Measurements from ENCODE around the gene CYP24A1. TPM values are rescaled to one million over a fixed set of nuclear protein-coding genes. Genes with fewer than 3 reads are reported as not detected.

The CYP24A1 gene
- total RNA-seq, 1 donor from 2014 or later = 5.9 TPM

GRCh38 chr20:54172856-54173652 is 732 bp downstream of the CYP24A1 start:
- peak overlapping the region; percentile 22 to 33 for H3K4me3 ChIP-seq
- H3K27me3 ChIP-seq = no peaks in the 10 kb centered on the region
- H3K27ac ChIP-seq = no peak overlapping the region

GRCh38 chr20:54172532-54172855 is 1.3 kb downstream of the CYP24A1 start:
- Histone ChIP-seq H3K27me3 (no peaks in the 10 kb centered on the region), H3K4me3 (peak overlapping the region; percentile 22 to 33), H3K4me1 (peaks cover 26% of the 10 kb centered on the region), H3K36me3 (no peaks in the 10 kb centered on the region), H3K9me3 (no peaks in the 10 kb centered on the region), H3K27ac (no peak overlapping the region)
- intact Hi-C loops (cut with DNase I) = no loop called here
- no peak for DNase-seq (ENCODE audit: extremely low spot score in 2 of 2)
- no peak for TF ChIP-seq POLR2AphosphoS5 (IDR thresholded peaks at IDR 0.05; ENCODE audit: insufficient read depth in 1 of 2, low read depth in 1 of 2)
- TF ChIP-seq, protein P1, sequence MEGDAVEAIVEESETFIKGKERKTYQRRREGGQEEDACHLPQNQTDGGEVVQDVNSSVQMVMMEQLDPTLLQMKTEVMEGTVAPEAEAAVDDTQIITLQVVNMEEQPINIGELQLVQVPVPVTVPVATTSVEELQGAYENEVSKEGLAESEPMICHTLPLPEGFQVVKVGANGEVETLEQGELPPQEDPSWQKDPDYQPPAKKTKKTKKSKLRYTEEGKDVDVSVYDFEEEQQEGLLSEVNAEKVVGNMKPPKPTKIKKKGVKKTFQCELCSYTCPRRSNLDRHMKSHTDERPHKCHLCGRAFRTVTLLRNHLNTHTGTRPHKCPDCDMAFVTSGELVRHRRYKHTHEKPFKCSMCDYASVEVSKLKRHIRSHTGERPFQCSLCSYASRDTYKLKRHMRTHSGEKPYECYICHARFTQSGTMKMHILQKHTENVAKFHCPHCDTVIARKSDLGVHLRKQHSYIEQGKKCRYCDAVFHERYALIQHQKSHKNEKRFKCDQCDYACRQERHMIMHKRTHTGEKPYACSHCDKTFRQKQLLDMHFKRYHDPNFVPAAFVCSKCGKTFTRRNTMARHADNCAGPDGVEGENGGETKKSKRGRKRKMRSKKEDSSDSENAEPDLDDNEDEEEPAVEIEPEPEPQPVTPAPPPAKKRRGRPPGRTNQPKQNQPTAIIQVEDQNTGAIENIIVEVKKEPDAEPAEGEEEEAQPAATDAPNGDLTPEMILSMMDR (IDR thresholded peaks at IDR 0.05) = no peak
- no peak for TF ChIP-seq POLR2A (IDR thresholded peaks at IDR 0.05)

More at GRCh38 chr20:54172856-54173652, 732 bp downstream of the CYP24A1 start:
- TF ChIP-seq, protein P1 (IDR thresholded peaks at IDR 0.05) = no peak
- no peak for TF ChIP-seq POLR2A (IDR thresholded peaks at IDR 0.05)
- no peak for TF ChIP-seq POLR2AphosphoS5 (IDR thresholded peaks at IDR 0.05; ENCODE audit: insufficient read depth in 1 of 2, low read depth in 1 of 2)
- Histone ChIP-seq H3K36me3 (no peaks in the 10 kb centered on the region), H3K9me3 (no peaks in the 10 kb centered on the region), H3K4me1 (peaks cover 26% of the 10 kb centered on the region)
- intact Hi-C loops (cut with DNase I) = no loop called here
- DNase-seq (ENCODE audit: extremely low spot score in 2 of 2) = no peak

GRCh38 chr20:54170963-54171362 is 2.8 kb downstream of the CYP24A1 start:
- H3K9me3 ChIP-seq = no peaks in the 10 kb centered on the region
- no peaks in the 10 kb centered on the region for H3K36me3 ChIP-seq
- TF ChIP-seq, protein P1 (IDR thresholded peaks at IDR 0.05) = no peak
- no peak for TF ChIP-seq POLR2A (IDR thresholded peaks at IDR 0.05)
- no peak for TF ChIP-seq POLR2AphosphoS5 (IDR thresholded peaks at IDR 0.05; ENCODE audit: insufficient read depth in 1 of 2, low read depth in 1 of 2)
- H3K27me3 ChIP-seq = no peaks in the 10 kb centered on the region
- no peak overlapping the region for H3K4me3 ChIP-seq
- DNase-seq (ENCODE audit: extremely low spot score in 2 of 2) = no peak
- H3K27ac ChIP-seq = no peak overlapping the region
- H3K4me1 ChIP-seq = peaks cover 26% of the 10 kb centered on the region
- intact Hi-C loops (cut with DNase I) = no loop called here

- no peak overlapping the region for H3K4me3 ChIP-seq
- intact Hi-C loops (cut with DNase I) = no loop called here
- H3K36me3 ChIP-seq = no peaks in the 10 kb centered on the region
- TF ChIP-seq POLR2AphosphoS5 (IDR thresholded peaks at IDR 0.05; ENCODE audit: insufficient read depth in 1 of 2, low read depth in 1 of 2) (no peak), POLR2A (IDR thresholded peaks at IDR 0.05) (no peak)
- TF ChIP-seq, protein P1 (IDR thresholded peaks at IDR 0.05) = no peak
- no peaks in the 10 kb centered on the region for H3K9me3 ChIP-seq
- no peak overlapping the region for H3K27ac ChIP-seq
- no peaks in the 10 kb centered on the region for H3K27me3 ChIP-seq
- H3K4me1 ChIP-seq = peaks cover 26% of the 10 kb centered on the region
- DNase-seq (ENCODE audit: extremely low spot score in 2 of 2) = no peak
These were observed 3.7 kb downstream of the CYP24A1 start for GRCh38 chr20:54170026-54170471.
